ENCODE measurements around the gene TFB2M.

TFB2M gene

DNA sequence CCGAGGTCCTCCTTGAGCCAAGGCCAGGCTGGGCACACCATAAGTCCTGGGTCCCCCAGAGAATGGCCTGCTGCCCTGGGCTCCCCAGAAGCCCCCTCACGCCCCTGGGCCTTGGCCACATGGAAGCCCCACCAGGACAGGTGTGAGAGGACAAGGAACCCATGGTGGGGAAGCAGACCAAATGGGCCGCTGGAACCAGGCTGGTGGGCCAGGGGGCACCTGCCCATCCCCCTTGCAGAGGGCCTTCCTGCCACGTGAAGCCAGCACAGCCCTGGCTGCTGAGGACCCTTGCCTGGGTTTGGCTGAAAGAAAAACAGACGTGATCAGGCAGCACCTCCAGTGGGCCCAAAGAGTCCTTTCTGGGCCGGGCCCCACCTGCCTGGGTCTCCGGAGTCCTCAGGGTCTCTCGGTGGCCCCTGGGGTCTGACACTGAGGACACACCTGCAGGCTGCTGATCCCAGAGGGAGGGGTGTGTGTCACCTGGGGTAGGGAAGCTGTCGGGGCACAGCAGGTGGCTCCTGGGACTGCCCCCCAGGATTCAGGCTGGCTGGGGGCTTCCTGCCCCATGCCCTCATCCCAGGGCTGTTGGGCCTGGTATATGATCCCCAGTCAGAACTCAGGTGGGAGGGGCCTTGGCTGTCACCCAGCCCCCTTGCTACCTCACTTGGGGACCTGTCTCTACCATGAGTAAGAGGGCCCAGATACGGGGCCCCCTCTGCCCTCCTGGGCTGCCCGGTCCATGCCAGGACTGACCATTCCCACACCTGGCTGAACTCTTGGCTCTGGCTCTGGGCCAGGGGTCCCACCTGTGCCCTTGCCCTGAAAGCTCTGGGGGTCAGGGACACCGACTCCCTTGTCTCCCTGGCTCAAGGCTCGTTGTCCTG is 55.7 kb downstream of the TFB2M start:
- no peak overlapping the region for H3K27ac ChIP-seq (ENCODE audit: low read length)
- no peak for TF ChIP-seq EZH2 (IDR thresholded peaks at IDR 0.05; ENCODE audit: borderline replicate concordance, low read depth, low read length, severe bottlenecking)
- TF ChIP-seq, protein P1, sequence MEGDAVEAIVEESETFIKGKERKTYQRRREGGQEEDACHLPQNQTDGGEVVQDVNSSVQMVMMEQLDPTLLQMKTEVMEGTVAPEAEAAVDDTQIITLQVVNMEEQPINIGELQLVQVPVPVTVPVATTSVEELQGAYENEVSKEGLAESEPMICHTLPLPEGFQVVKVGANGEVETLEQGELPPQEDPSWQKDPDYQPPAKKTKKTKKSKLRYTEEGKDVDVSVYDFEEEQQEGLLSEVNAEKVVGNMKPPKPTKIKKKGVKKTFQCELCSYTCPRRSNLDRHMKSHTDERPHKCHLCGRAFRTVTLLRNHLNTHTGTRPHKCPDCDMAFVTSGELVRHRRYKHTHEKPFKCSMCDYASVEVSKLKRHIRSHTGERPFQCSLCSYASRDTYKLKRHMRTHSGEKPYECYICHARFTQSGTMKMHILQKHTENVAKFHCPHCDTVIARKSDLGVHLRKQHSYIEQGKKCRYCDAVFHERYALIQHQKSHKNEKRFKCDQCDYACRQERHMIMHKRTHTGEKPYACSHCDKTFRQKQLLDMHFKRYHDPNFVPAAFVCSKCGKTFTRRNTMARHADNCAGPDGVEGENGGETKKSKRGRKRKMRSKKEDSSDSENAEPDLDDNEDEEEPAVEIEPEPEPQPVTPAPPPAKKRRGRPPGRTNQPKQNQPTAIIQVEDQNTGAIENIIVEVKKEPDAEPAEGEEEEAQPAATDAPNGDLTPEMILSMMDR (IDR thresholded peaks at IDR 0.05; ENCODE audit: borderline replicate concordance, extremely low read depth, low read length, poor library complexity, severe bottlenecking), result no peak
- H4K20me1 ChIP-seq (ENCODE audit: insufficient read depth, low read length), result no peaks in the 10 kb centered on the region
- peaks cover 11% of the 10 kb centered on the region for H3K79me2 ChIP-seq (ENCODE audit: insufficient read depth, low read length)
- H3K4me1 ChIP-seq (ENCODE audit: insufficient read depth, low read length), result peaks cover 23% of the 10 kb centered on the region
- ATAC-seq (ENCODE audit: insufficient read depth, low read depth) (no peak), DNase-seq (no peak)
- no peaks in the 10 kb centered on the region for H3K27me3 ChIP-seq (ENCODE audit: insufficient read depth, low read length, poor library complexity)
- no peak overlapping the region for H3K4me2 ChIP-seq (ENCODE audit: insufficient read depth, low read length)
- no peak overlapping the region for H2AFZ ChIP-seq (ENCODE audit: low read depth, low read length)
- H3K9me3 ChIP-seq (ENCODE audit: insufficient read depth, low read length, severe bottlenecking), result peaks cover 21% of the 10 kb centered on the region
- H3K36me3 ChIP-seq (ENCODE audit: insufficient read depth, low read length), result peaks cover 2% of the 10 kb centered on the region; the same call in 1 of the 2 replicates
- no peak overlapping the region for H3K9ac ChIP-seq (ENCODE audit: low read depth, low read length)
- H3K4me3 ChIP-seq (ENCODE audit: low read depth in 1 of 2, low read length in 2 of 2), result no peak overlapping the region

DNA sequence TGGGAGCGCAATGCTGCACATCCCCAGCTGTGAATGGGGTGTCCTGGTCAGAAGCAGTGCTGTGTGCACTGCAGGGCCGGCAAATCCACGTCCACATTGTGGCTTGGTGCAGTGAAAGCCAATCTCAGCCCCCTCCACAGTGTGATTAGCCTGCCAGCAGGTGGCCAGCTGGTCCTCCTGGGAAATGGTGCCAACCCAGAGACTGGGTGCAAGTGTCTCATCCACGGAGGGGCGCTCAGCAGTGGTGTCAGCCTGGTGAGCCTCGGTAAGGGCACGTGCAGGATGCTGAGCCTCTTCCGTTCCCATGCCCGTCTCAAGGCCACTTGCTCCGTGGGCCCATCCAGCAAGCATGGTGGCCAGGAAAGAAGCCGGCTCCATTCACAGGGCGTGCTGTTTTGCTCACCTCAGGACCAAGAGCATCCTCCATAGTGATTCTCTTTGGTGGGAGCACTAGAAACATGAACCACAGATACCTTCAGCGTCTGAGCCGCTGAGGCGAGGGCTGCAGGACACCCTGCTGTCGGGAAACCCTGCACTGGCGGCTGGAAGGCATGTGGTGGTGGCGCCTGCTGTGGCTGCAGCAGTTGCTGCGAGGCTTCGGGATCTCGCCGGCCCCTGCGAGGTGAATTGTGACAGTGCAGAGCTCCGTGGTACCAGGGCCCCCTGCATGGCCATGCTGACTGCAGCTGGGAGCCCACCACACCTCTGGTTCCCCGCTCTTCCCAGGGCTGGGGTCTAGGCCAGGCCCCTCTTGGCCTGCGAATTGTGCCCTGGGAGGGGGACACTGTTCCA is 57.0 kb downstream of the TFB2M start:
- peaks cover 33% of the 10 kb centered on the region for H3K4me1 ChIP-seq (ENCODE audit: insufficient read depth, low read length)
- H3K36me3 ChIP-seq (ENCODE audit: insufficient read depth, low read length), result peaks cover 9% of the 10 kb centered on the region
- no peak for TF ChIP-seq EZH2 (IDR thresholded peaks at IDR 0.05; ENCODE audit: borderline replicate concordance, low read depth, low read length, severe bottlenecking)
- TF ChIP-seq, protein P1 (IDR thresholded peaks at IDR 0.05; ENCODE audit: borderline replicate concordance, extremely low read depth, low read length, poor library complexity, severe bottlenecking), result no peak
- no peak overlapping the region for H3K27ac ChIP-seq (ENCODE audit: low read length)
- H3K4me2 ChIP-seq (ENCODE audit: insufficient read depth, low read length), result no peak overlapping the region
- peak overlapping the region; percentile 25; the same call in 1 of the 2 replicates for H2AFZ ChIP-seq (ENCODE audit: low read depth, low read length)
- no peaks in the 10 kb centered on the region for H4K20me1 ChIP-seq (ENCODE audit: insufficient read depth, low read length)
- H3K27me3 ChIP-seq (ENCODE audit: insufficient read depth, low read length, poor library complexity), result no peaks in the 10 kb centered on the region
- H3K4me3 ChIP-seq (ENCODE audit: low read depth in 1 of 2, low read length in 2 of 2), result no peak overlapping the region
- no peak for ATAC-seq (ENCODE audit: insufficient read depth, low read depth)
- no peak for DNase-seq
- peaks cover 11% of the 10 kb centered on the region for H3K9me3 ChIP-seq (ENCODE audit: insufficient read depth, low read length, severe bottlenecking)
- no peak overlapping the region for H3K9ac ChIP-seq (ENCODE audit: low read depth, low read length)
- peaks cover 15% of the 10 kb centered on the region for H3K79me2 ChIP-seq (ENCODE audit: insufficient read depth, low read length)

DNA sequence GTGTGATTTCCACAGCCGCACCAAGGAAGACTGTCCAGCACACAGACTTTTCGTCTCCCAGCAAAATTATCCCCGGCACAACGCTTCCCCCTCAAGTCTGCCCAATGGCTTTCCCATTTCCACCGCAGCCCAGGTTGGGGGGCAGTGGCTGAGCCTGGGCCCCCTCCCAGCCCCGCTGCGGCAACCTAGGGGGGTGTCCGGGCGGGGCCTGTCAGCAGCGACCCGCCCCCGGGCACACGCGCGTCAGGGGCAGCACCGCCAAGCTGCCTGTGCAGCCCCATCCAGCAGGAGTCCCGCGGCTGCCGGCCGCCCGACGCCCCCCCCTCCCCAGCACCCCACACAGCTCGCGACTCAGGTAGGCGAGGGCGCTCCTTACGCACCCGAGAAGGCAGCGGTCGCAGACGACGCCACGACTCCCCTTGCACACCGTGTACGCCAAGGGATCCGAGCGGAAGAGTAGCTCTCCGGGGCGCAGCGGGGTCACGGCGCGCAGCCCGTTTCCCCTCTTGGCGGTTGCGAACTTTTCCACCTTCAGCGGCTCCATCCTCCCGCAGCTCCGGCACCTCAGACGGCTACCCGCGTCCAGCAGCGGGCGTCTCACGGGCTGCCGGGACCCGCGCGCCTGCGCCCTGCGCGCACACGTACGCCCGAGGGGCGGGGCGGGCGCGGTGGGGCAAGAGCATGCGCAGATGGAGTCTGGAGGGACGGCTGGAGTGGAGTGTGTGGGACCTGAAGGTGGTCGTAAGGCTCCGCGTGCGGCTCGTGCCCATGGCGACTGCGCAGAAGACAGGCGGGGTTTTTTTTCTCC is 59.2 kb downstream of the TFB2M start, which contains the start of gene SMYD3:
SMYD3 (minus strand) TSS at position 606 of the 808 bp plus-strand sequence.
- H3K4me2 ChIP-seq (ENCODE audit: insufficient read depth, low read length), result peak within 1 kb of the TSS; percentile 94
- H3K9me3 ChIP-seq (ENCODE audit: insufficient read depth, low read length, severe bottlenecking), result no peaks in the 10 kb centered on the region
- peaks cover 21% of the 10 kb centered on the region for H3K79me2 ChIP-seq (ENCODE audit: insufficient read depth, low read length)
- H2AFZ ChIP-seq (ENCODE audit: low read depth, low read length), result peak within 1 kb of the TSS; percentile 70
- no peaks in the 10 kb centered on the region for H3K27me3 ChIP-seq (ENCODE audit: insufficient read depth, low read length, poor library complexity)
- peak within 1 kb of the TSS; percentile 77 to 93; a peak in 3 of 4 replicates for H3K4me3 ChIP-seq (ENCODE audit: low read depth in 1 of 2, low read length in 2 of 2)
- peaks cover 23% of the 10 kb centered on the region for H3K36me3 ChIP-seq (ENCODE audit: insufficient read depth, low read length)
- H3K4me1 ChIP-seq (ENCODE audit: insufficient read depth, low read length), result peaks cover 33% of the 10 kb centered on the region
- TF ChIP-seq, protein P1 (IDR thresholded peaks at IDR 0.05; ENCODE audit: borderline replicate concordance, extremely low read depth, low read length, poor library complexity, severe bottlenecking), result peak; percentile 32
- TF ChIP-seq EZH2 (IDR thresholded peaks at IDR 0.05; ENCODE audit: borderline replicate concordance, low read depth, low read length, severe bottlenecking), result no peak
- peak within 1 kb of the TSS; percentile 69 for H3K9ac ChIP-seq (ENCODE audit: low read depth, low read length)
- ATAC-seq (ENCODE audit: insufficient read depth, low read depth) (peak; percentile 91), DNase-seq (peak; percentile 82)
- H4K20me1 ChIP-seq (ENCODE audit: insufficient read depth, low read length), result no peaks in the 10 kb centered on the region
- H3K27ac ChIP-seq (ENCODE audit: low read length), result peak within 1 kb of the TSS; percentile 74

Data from DND-41 (cell line).